NCI-H2029 treated with DMSO at 0.1 percent for 48 hours (cell line): ENCODE results near the gene LDLRAD1.
"Not testable (repeated sequence)": the region's sequence is repeated elsewhere in the genome, so short reads cannot be mapped to it uniquely, and the experiment has no call there.

ENCODE experiments used
- DNase-seq: peaks from one replicate; lab custom pipeline; 2025; lab: John Stamatoyannopoulos, UW

Gene LDLRAD1

DNA sequence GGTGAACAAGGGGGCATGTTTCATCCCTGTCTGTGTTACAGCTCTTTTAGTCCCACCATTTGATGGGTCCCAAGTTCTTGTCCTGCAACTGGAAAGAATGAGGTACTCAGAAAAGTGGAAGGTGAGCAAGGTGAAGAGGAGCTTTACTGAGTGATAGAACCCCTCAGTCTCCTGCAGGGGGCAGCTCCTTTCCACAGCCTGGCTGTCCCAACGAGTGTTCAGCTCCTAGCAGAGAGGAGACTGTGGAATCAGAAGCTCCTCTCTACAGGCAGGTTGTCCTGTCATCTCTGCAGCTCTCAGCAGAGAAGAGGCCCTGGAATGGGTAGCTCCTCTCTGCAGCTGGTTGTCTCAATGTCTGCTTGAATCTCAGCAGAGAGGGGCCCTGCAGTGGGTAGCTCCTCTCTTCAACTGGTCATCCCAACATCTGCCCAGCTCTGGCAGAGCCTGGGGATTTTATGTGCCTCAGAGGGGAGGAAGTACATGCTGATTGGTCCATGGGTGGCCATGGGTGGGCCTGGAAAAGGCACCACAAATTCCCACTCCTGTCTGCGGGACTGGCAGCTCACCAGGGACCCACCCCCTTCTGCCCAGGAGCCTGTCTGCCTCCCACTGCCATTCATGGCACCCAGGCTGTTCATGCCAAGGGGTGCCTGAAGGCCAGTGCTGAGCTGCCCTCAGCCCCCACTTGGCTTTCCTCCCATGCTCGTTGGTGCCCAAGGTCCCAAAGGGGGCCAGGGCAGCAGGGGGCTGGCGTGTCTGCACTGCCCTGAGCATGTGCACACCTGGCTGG is 25.7 kb downstream of the LDLRAD1 start:
- no peak for DNase-seq

DNA sequence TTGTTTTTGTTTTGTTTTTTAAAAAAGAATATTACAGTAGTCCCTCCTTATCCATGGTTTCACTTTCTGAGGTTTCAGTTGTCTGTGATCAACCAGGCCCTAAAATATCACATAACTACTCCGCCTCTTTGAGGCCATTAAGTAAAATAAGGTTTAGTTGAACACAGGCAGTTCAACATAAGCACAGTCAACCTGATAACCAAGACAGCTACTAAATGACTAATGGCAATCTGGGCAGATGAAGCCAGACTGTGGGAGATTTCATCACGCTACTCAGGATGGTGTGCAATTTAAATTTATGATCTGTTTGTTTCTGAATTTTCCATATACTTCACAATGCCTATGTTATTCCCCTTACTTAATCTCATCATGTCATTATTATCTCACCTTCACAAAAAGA is 30.1 kb downstream of the LDLRAD1 start:
- DNase-seq = no peak

DNA sequence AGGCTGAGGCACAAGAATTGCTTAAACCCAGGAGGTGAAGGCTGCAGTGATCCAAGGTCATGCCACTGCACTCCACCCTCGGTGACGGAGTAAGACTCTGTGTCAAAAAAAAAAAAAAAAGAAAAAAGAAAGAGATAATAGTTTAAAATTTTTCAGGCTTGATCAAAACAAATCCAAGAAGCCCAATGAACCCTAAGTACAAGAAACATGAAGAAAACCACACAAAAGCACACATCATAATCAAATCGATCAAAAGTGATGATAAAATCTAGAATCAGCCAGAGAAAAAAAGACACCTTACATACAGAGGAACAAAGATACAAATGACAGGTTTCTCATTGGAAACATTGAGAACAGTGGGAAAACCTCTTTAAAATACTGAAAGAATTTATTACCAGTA is 31.5 kb downstream of the LDLRAD1 start:
- no peak for DNase-seq

DNA sequence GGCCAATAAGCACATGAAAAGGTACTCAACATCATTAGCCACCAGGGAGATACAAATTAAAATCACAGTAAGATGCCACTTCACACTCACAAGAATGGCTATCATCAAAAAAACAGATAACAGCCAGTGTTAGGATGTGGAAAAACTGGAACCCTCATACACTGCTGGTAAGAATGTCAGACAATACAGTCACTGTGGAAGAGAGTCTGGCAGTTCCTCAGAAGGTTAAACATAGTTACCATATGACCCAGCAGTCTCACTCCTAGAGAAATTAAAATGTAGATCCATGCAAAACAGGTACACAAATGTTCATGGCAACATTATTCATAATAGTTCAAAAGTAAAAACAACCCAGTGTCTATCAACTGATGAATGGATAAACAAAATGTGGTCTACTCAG is 33.3 kb downstream of the LDLRAD1 start:
- DNase-seq = no peak

DNA sequence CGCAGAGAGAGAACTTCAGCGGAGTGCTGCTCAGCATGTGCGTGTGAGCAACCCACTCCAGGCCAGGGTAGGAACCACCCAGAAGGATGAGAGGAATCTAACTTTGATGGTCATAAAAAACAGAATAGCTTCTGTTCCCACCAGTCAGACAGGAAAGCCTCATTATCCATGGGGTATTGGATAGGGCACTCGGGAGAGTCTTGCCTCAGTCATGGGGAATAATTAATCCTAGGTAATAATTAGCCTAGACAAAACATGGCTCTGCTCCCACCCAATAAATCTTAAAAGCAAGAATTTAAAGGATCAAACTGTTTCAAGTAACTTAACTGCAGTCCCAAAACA is 35.3 kb downstream of the LDLRAD1 start:
- no peak for DNase-seq

DNA sequence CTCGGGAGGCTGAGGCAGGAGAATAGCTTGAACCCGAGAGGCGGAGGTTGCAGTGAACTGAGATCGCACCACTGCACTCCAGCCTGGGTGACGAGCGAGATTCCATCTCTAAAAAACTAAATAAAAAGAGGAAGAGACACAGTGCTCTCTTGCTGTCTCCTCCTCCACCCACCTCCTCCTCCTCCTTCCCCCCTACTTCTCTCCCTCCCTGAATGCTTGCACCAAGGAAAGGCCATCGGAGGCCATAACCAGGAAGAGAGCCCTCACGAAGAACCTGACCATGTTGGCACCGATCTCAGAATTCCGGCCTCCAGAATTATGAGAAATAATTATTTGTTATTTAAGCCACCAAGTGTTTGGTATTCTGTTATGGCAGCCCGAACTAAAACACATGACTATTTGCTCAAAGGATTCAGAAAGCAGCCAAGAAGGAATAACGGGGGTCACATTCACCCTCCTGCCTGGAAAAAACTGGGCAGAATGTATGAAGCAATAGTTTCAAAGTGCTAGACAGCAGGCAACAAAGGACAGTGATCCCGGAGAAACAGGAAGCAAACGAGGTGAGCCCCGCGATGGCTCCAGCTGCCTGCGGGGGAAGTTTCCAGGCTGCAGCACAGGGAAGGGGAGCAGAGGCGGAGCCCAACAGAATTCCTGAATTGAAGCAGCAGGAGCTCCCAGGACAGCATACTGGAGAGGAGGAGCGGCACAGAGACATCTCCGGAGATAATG is 35.8 kb downstream of the LDLRAD1 start:
- no peak for DNase-seq

DNA sequence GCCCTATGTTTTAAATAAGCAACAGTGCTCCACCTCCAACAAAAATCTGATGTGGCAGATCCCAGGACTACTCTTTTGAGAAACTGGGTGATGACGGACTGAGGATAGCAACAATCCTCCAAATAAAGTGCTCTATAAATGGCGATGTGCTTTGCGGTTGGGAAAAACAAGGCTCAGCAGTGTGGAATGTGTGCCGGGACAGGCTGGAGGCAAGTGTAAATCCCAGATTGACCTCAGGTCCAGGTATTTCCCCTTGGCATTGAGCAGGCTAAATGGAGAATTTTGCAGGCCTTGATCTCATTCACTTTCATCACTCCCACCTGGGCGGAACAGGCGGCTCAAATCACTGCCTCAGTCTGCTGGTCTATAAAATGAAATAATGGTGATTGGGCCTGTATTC is 36.8 kb downstream of the LDLRAD1 start:
- no peak for DNase-seq

DNA sequence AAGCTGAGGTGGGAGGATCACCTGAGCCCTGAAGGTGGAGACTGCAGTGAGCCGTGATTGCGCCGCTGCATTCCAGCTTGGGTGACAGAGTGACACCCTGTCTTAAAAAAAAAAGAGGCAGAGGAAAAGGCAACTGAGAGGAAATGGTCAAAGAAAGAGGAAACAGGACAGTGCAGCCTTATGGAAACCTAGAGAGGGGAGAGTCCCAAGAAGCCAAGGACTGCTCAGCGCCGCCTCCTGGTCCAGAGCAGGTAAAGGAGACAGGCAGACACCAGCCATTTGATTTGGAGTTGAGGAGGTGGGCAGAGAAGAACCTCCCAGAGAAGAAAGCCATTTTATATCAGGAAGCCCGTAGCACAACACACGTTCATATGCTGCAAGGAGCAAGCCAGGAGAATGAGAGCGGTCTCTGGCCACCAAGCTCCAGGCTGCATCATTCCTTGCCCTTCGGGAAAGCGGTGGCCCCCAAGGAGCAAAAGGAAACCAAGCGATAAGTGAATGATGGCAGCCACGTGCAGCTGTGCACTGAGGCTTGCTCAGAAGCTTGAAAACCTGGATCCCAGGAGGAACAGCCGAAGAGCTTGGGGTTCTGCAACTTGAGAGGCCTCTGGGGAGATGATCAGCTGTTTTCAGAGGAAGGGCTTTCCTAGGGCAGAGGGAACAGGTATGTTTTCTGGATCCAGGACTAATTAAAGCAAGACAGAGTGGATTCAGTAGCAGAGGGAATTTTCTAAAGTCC is 38.1 kb downstream of the LDLRAD1 start:
- no peak for DNase-seq

DNA sequence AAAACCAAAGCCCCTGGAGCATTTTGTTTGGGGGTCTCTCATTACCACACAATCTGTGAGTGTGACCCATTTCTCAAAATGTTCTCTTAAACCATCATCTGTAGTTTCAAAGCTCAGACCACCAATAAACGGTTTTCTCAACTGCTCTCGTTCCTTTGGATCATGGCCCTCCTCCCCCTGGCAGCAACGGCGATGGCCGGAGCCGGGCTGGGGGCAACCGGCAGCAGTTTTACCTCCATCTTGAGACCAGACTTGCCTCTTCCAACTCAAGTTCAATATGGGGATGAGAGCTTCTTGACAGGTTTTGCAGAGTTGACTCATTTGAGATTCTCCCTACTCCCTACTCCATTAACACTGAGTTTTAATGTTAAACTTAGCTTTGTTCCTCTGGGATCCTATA is 42.1 kb downstream of the LDLRAD1 start:
- no peak for DNase-seq

DNA sequence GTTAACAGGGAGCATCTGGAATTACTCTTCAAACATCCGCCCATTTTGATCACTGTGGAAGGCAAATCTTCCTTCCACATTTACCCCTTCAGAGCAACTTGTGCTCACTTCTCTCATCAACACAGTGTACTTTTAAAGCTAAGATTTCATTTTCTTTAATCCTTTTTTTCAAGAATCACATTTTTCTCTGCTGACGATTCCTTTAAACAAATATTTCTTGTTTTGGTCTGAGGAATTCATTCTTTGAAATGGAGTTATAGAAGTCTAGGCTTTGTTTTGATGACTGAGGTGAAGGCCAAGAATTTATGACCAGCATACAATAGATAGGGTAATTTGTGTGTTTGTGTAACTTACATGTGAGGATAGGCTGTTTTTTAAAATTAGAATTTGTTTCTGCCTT is 46.3 kb downstream of the LDLRAD1 start:
- no peak for DNase-seq

DNA sequence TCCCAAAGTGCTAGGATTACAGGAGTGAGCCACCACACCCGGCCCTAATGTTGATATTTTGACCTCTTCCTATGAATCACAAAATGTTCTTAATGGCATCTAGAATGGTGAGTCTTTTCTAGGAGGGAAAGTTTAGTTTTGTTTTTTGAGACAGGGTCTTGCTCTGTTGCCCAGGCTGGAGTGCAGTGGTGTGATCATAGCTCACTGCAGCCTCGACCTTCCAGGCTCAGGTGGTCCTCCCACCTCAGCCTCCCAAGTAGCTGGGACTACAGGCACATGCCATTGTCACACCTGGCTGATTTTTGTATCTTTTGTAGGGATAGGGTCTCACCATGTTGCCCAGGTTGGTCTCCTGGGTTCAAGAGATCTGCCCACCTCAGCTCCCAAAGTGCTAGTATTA is 48.7 kb downstream of the LDLRAD1 start:
- not testable (repeated sequence) for DNase-seq

DNA sequence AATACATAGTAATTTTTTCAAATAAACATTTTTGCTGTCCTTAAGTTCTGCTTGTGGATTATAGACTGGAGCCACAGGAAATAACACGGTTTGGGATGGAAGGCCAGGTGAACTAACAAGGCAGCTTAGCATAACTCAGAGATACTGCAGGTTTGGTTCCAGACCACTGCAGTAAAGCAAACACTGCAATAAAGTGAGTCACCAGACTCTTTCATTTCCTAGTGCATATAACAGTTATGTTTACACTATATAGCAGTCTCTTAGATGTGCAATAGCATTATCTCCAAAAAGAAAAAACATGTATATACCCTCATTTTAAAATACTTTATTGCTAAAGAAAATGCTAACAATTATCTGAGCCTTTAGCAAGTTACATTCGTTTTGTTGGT is 49.9 kb downstream of the LDLRAD1 start:
- peak; percentile 43 for DNase-seq

DNA sequence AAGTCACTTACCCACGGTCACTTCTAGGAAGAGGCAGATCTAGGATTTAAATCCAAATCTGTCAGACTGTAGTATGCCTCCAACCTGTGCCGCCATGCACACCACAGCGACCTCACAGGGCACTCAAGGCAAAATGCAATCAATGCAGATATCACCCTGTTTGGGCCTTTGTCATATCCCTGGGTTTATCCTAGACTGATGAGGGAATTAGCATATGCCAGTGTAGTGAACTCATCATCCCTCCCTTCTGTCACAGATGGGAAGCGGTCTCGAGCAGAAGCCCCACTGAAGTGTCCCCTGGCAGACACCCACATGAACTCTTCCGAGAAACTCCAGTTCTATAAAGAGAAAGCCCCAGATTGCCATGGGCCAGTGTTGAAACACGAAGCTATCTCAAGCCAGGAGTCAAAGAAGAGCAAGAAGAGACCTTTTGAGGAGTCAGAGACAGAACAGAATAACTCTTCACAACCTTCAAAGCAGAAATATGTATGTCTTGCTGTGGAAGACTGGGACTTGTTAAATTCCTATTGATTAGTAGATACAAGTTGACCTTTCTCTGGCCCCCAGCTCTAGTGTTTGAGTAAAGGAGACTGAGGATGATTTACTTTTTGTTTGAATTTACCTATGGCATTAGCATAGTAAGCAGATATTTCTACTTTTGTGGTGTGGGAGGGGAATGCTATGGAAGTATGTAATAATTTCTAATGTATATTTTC is 50.4 kb downstream of the LDLRAD1 start:
- no peak for DNase-seq

DNA sequence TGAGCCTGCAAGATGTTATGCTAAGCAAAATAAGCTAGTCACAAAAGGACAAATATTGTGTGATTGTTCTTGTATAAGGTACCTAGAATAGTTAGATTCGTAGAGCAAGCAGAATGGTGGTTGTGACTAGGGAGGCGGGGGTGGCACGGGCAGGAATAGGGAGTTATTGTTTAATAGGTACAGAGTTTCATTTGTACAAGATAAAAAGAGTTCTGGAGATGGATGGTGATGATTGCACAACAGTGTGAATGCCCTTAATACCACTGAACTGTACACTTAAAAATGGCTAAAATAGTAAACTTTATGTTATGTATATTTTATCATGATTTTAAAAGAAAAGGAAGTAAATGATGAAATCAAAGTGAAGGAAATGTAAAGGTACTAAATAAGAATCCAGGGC is 51.2 kb downstream of the LDLRAD1 start:
- no peak for DNase-seq

DNA sequence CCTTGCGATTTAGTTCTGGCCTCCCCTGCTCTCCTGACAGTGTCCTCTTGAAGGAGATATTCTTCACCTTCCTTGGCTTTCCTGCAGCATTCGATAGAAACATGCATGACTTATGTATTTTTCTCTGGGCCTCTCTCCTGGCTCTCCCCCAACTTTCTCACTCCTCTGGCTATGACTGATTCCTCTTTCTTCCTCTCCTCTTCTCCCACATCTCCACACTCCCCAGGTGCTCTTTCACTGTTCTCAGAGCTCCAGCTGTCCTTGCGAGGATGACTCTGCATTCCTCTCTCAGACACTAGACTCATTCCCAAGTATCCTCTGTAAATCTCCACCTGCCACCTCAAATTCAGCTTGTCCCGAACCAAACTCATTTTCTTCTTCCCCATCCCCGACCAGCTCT is 53.9 kb downstream of the LDLRAD1 start:
- DNase-seq = no peak

DNA sequence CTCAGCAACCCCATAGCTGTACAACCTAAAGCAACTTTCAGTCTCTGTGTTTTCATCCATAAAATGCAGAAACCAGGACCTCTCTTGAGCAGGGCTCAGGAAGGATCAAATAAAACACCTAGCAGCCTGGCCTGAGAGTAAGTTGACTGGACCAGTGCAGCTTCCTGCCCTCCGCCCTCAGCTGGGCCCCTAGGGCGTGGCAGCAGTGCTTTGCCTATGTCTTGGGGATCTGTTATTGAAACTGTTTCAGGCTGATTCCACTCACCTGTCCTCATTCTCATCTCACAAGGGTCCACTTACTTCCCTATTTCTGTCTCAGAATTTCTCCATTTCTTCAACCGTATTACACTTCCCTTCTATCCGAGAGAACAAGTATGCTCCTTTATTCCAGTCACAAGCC is 54.5 kb downstream of the LDLRAD1 start:
- DNase-seq = no peak

DNA sequence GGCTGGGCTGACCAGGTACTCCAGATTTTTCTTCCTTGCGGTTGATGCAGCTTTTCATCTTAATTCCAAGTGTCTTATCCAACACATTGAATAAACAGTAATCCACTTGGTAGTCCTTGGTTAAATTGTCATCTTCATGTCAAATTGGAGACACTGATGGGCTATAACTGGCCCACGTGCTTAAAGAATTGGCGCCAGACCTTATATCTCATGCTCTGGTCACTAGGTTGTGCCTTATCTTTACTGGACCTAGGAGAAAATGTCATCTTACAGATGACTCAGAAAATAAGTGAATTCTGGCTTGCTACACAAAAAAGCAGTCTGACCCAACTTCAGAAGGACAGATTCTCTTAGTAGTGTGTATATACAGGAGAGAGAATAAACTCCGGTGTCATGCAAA is 55.6 kb downstream of the LDLRAD1 start:
- DNase-seq = no peak

DNA sequence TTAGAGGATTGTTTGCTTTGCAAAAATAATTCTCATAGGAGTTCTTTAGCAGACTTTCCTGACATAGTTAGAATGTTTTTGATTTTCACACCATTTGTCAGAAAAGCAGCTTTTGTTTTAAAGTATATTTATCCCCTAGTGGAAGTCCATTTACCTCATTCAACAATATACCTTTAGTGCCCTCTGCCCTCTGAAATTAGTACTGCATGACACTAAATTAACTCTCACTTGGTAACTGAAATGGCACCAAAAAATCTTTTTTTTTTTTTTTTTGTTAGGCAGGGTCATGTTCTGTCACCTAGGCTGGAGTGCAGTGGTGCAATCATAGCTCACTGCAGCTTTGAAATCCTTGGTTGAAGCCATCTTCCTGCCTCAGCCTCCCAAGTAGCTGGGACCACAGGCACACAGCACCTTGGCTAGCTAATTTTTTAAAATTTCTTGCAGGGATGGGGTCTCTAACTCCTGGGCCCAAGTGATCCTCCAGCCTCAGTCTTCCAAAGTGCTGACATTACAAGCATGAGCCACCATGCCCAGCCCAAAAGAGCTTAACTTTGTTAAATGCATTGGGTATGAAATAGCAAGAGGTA is 58.2 kb downstream of the LDLRAD1 start:
- DNase-seq = peak; percentile 68
